ENCODE data around the gene SIL1. TPM values are rescaled to one million over a fixed set of nuclear protein-coding genes. Genes with fewer than 3 reads are reported as not detected.

The SIL1 gene
- total RNA-seq, 1 donor from 2014 or later: 46.2 TPM

GRCh38 chr5:138981586-138981985 lies 216.6 kb downstream of the SIL1 start:
- no peak for ATAC-seq
- no peak for DNase-seq (ENCODE audit: missing footprints)
- intact Hi-C loops (cut with DNase I): no loop called here

- intact Hi-C loops (cut with DNase I): no loop called here
- ATAC-seq (no peak), DNase-seq (ENCODE audit: missing footprints) (no peak)
These were observed 217.0 kb downstream of the SIL1 start for GRCh38 chr5:138981131-138981530.

GRCh38 chr5:138980441-138980840 lies 217.7 kb downstream of the SIL1 start:
- intact Hi-C loops (cut with DNase I): no loop called here
- DNase-seq (ENCODE audit: missing footprints) (no peak), ATAC-seq (no peak)

GRCh38 chr5:138979684-138980280 lies 218.4 kb downstream of the SIL1 start:
- DNase-seq (ENCODE audit: missing footprints) (no peak), ATAC-seq (no peak)
- intact Hi-C loops (cut with DNase I): loop anchor here (10.0 kb wide), 1 partner anchor 155 kb away; no protein-coding TSS in a partner anchor

- ATAC-seq: no peak
- intact Hi-C loops (cut with DNase I): loop anchor here (10.0 kb wide), 1 partner anchor 156 kb away; no protein-coding TSS in a partner anchor
These were observed 219.6 kb downstream of the SIL1 start for GRCh38 chr5:138978581-138978980.

GRCh38 chr5:138978080-138978479 lies 220.1 kb downstream of the SIL1 start:
- ATAC-seq: no peak
- intact Hi-C loops (cut with DNase I): loop anchor here (10.0 kb wide), 1 partner anchor 157 kb away; no protein-coding TSS in a partner anchor
- no peak for DNase-seq (ENCODE audit: missing footprints)

More at GRCh38 chr5:138978581-138978980, 219.6 kb downstream of the SIL1 start:
- no peak for DNase-seq (ENCODE audit: missing footprints)

GRCh38 chr5:138975098-138975847 lies 222.9 kb downstream of the SIL1 start:
- ATAC-seq (peak; percentile 27), DNase-seq (ENCODE audit: missing footprints) (no peak)
- intact Hi-C loops (cut with DNase I): loop anchor here (10.0 kb wide), 1 partner anchor 160 kb away; no protein-coding TSS in a partner anchor

- intact Hi-C loops (cut with DNase I): loop anchor here (1.0 to 10.0 kb wide), 2 partner anchors 21 to 160 kb away; no protein-coding TSS in a partner anchor
- ATAC-seq (peak; percentile 91), DNase-seq (ENCODE audit: missing footprints) (no peak)
These were observed 223.7 kb downstream of the SIL1 start for GRCh38 chr5:138974227-138975063.

GRCh38 chr5:138972836-138973235 lies 225.3 kb downstream of the SIL1 start:
- intact Hi-C loops (cut with DNase I): loop anchor here (10.0 kb wide), 1 partner anchor 162 kb away; no protein-coding TSS in a partner anchor
- DNase-seq (ENCODE audit: missing footprints): no peak
- ATAC-seq: no peak

GRCh38 chr5:138972230-138972629 lies 225.9 kb downstream of the SIL1 start:
- ATAC-seq: peak; percentile 65
- intact Hi-C loops (cut with DNase I): loop anchor here (10.0 kb wide), 1 partner anchor 163 kb away; no protein-coding TSS in a partner anchor
- DNase-seq (ENCODE audit: missing footprints): no peak

GRCh38 chr5:138969323-138970002 lies 228.7 kb downstream of the SIL1 start:
- peak; percentile 26 for ATAC-seq
- no peak for DNase-seq (ENCODE audit: missing footprints)
- intact Hi-C loops (cut with DNase I): loop anchor here (10.0 kb wide), 1 partner anchor 165 kb away; no protein-coding TSS in a partner anchor

- intact Hi-C loops (cut with DNase I): no loop called here
- DNase-seq (ENCODE audit: missing footprints) (no peak), ATAC-seq (no peak)
These were observed 229.6 kb downstream of the SIL1 start for GRCh38 chr5:138968601-138969000.

- intact Hi-C loops (cut with DNase I): no loop called here
- DNase-seq (ENCODE audit: missing footprints): no peak
These were observed 230.2 kb downstream of the SIL1 start for GRCh38 chr5:138967791-138968448.

GRCh38 chr5:138966236-138966985 lies 231.8 kb downstream of the SIL1 start:
- no peak for ATAC-seq
- no peak for DNase-seq (ENCODE audit: missing footprints)
- intact Hi-C loops (cut with DNase I): no loop called here

More at GRCh38 chr5:138967791-138968448, 230.2 kb downstream of the SIL1 start:
- ATAC-seq: no peak

GRCh38 chr5:138965626-138966025 lies 232.5 kb downstream of the SIL1 start:
- no peak for DNase-seq (ENCODE audit: missing footprints)
- intact Hi-C loops (cut with DNase I): no loop called here
- no peak for ATAC-seq

GRCh38 chr5:138964647-138965201 lies 233.4 kb downstream of the SIL1 start:
- no peak for ATAC-seq
- DNase-seq (ENCODE audit: missing footprints): no peak
- intact Hi-C loops (cut with DNase I): no loop called here
